CD4-positive, CD25-positive, alpha-beta regulatory T cell (primary cell): ENCODE data around the gene TSPAN4. TPM values are rescaled to one million over a fixed set of nuclear protein-coding genes. Genes with fewer than 3 reads are reported as not detected.

Source experiments
- ATAC-seq, 2 donors: fragments of 150-1000 bp; cut with Tn5 transposase; one replicate each; pipeline ENCODE4 v1.10.0; 2021; ENCODE audit warnings: low read depth in 2 of 2, moderate number of reproducible peaks in 2 of 2, moderate library complexity in 1 of 2
- DNase-seq, 3 donors: peaks; one replicate each; pipeline versions ENCODE4 v3.0.0 to v3.0.0-alpha.2; 2012 to 2022; ENCODE audit warnings: mixed read lengths in 1 of 3
- H3K27ac ChIP-seq: one replicate; pipeline ENCODE4 v1.7.0; 2013; ENCODE audit warnings: mild to moderate bottlenecking, low read length; ENCODE audit not compliant: insufficient read depth, poor library complexity, severe bottlenecking
- H3K27me3 ChIP-seq: one replicate; pipeline ENCODE4 v1.7.0; 2013; ENCODE audit warnings: low read length; ENCODE audit not compliant: control insufficient read depth, insufficient read depth
- H3K36me3 ChIP-seq: one replicate; pipeline ENCODE4 v1.7.0; 2013; ENCODE audit warnings: mild to moderate bottlenecking, low read length, moderate library complexity; ENCODE audit not compliant: control insufficient read depth, insufficient read depth
- H3K4me1 ChIP-seq: 2 replicates; pipeline ENCODE4 v1.7.0; 2013; ENCODE audit warnings: mild to moderate bottlenecking, low read length; ENCODE audit not compliant: insufficient read depth, control insufficient read depth, poor library complexity, severe bottlenecking
- H3K4me3 ChIP-seq: one replicate; pipeline ENCODE4 v1.7.0; 2013; ENCODE audit warnings: low read depth, mild to moderate bottlenecking, low read length, moderate library complexity
- H3K9me3 ChIP-seq, 2 experiments: 1 replicate in 1 of 2; 2 replicates in 1 of 2; pipeline ENCODE4 v1.7.0; 2013; ENCODE audit warnings: low read length in 2 of 2, mild to moderate bottlenecking in 1 of 2, moderate library complexity in 1 of 2; ENCODE audit not compliant: control insufficient read depth in 2 of 2
- H3K27ac Mint-ChIP-seq, 3 donors: one replicate each; pipeline ENCODE4 v1.8.0; 2020 to 2022; ENCODE audit warnings: mild to moderate bottlenecking in 3 of 3, mixed read lengths in 3 of 3, moderate library complexity in 2 of 3
- H3K27me3 Mint-ChIP-seq: one replicate; pipeline ENCODE4 v1.8.0; 2022; ENCODE audit warnings: mild to moderate bottlenecking, mixed read lengths
- H3K36me3 Mint-ChIP-seq: one replicate; pipeline ENCODE4 v1.8.0; 2020; ENCODE audit warnings: mixed read lengths
- H3K4me1 Mint-ChIP-seq, 4 donors: one replicate each; pipeline ENCODE4 v1.8.0; 2020 to 2022; ENCODE audit warnings: mixed read lengths in 4 of 4, mild to moderate bottlenecking in 1 of 4
- H3K4me3 Mint-ChIP-seq, 4 donors: one replicate each; pipeline ENCODE4 v1.8.0; 2020 to 2022; ENCODE audit warnings: mild to moderate bottlenecking in 4 of 4, mixed read lengths in 4 of 4, moderate library complexity in 3 of 4
- H3K9me3 Mint-ChIP-seq, 7 donors: one replicate each; pipeline ENCODE4 v1.8.0; 2020 to 2022; ENCODE audit warnings: mixed read lengths in 7 of 7, mild to moderate bottlenecking in 3 of 7, moderate library complexity in 2 of 7
- polyA plus RNA-seq, 4 donors: library from polyadenylated mRNA; unstranded; fragments of 300-500 nt; fragmentation: Illumina TruSeq; gene quantifications; one replicate each; pipeline ENCODE4 v1.2.3, GENCODE V29; 2021
- total RNA-seq: library from RNA; stranded (reverse); gene quantifications from one replicate; pipeline ENCODE4 v1.2.3, GENCODE V29; 2022

Gene TSPAN4
- total and polyA plus RNA-seq, 5 donors from 2014 or later = 1.2 to 2.2 (median 1.6) TPM

- no peaks in the 10 kb centered on the region for H3K36me3 Mint-ChIP-seq
- H3K4me1 Mint-ChIP-seq = peaks cover 0 to 17% (median 3%) of the 10 kb centered on the region in 4 donors
- Histone ChIP-seq H3K4me1 (peaks cover 38% of the 10 kb centered on the region), H3K9me3 (no peaks in the 10 kb centered on the region), H3K27me3 (no peaks in the 10 kb centered on the region), H3K27ac (peak overlapping the region; percentile 92), H3K4me3 (peak overlapping the region; percentile 70), H3K36me3 (peaks cover 8% of the 10 kb centered on the region)
- DNase-seq (no peak), ATAC-seq (no peak)
- peak overlapping the region; percentile 80 to 91 (median 87) for H3K27ac Mint-ChIP-seq
- no peaks in the 10 kb centered on the region for H3K9me3 Mint-ChIP-seq
- H3K4me3 Mint-ChIP-seq = peak overlapping the region; percentile 90 to 99 (median 96)
- H3K27me3 Mint-ChIP-seq = no peaks in the 10 kb centered on the region
Measured at GRCh38 chr11:796565-797295, 45.9 kb upstream of the TSPAN4 start.

GRCh38 chr11:797296-798092 lies 45.2 kb upstream of the TSPAN4 start:
- Histone ChIP-seq H3K27me3 (no peaks in the 10 kb centered on the region), H3K9me3 (no peaks in the 10 kb centered on the region), H3K27ac (peak overlapping the region; percentile 92), H3K36me3 (peaks cover 8% of the 10 kb centered on the region), H3K4me1 (peaks cover 38% of the 10 kb centered on the region), H3K4me3 (peak overlapping the region; percentile 55)
- peaks cover 0 to 17% (median 3%) of the 10 kb centered on the region in 4 donors for H3K4me1 Mint-ChIP-seq
- H3K36me3 Mint-ChIP-seq = no peaks in the 10 kb centered on the region
- peak overlapping the region; percentile 80 to 91 (median 87) for H3K27ac Mint-ChIP-seq
- H3K4me3 Mint-ChIP-seq = peak overlapping the region; percentile 90 to 99 (median 96)
- ATAC-seq = peak; percentile 46 to 52
- no peaks in the 10 kb centered on the region for H3K9me3 Mint-ChIP-seq
- peak; percentile 69 to 84 (median 75) for DNase-seq
- no peaks in the 10 kb centered on the region for H3K27me3 Mint-ChIP-seq

GRCh38 chr11:798093-798713 lies 44.4 kb upstream of the TSPAN4 start, which contains the start of gene SLC25A22:
Gene SLC25A22, minus strand, starts transcription at chr11:798281. Its CDS starts 3,275 bp downstream, at chr11:795006.
- no peaks in the 10 kb centered on the region for H3K27me3 ChIP-seq
- H3K4me3 Mint-ChIP-seq = peak within 1 kb of the TSS; percentile 90 to 99 (median 96)
- peak; percentile 76 to 86 (median 86) for DNase-seq
- no peaks in the 10 kb centered on the region for H3K36me3 Mint-ChIP-seq
- H3K4me1 ChIP-seq = peaks cover 41% of the 10 kb centered on the region
- peak within 1 kb of the TSS; percentile 55 for H3K4me3 ChIP-seq
- H3K27ac ChIP-seq = peak within 1 kb of the TSS; percentile 92
- H3K9me3 ChIP-seq = no peaks in the 10 kb centered on the region
- H3K4me1 Mint-ChIP-seq = peaks cover 0 to 19% (median 3%) of the 10 kb centered on the region in 4 donors
- H3K27ac Mint-ChIP-seq = peak within 1 kb of the TSS; percentile 80 to 91 (median 87)
- no peaks in the 10 kb centered on the region for H3K27me3 Mint-ChIP-seq
- ATAC-seq = peak; percentile 72 to 77
- peaks cover 8% of the 10 kb centered on the region for H3K36me3 ChIP-seq
- H3K9me3 Mint-ChIP-seq = no peaks in the 10 kb centered on the region

- H3K36me3 ChIP-seq = no peaks in the 10 kb centered on the region
- peaks cover 0 to 27% (median 3%) of the 10 kb centered on the region in 4 donors for H3K4me1 Mint-ChIP-seq
- H3K27me3 Mint-ChIP-seq = no peaks in the 10 kb centered on the region
- no peaks in the 10 kb centered on the region for H3K9me3 Mint-ChIP-seq
- H3K27me3 ChIP-seq = no peaks in the 10 kb centered on the region
- DNase-seq = no peak
- H3K27ac Mint-ChIP-seq = no peak overlapping the region
- no peak overlapping the region for H3K4me3 ChIP-seq
- no peak for ATAC-seq
- H3K4me1 ChIP-seq = peaks cover 54% of the 10 kb centered on the region
- no peaks in the 10 kb centered on the region for H3K9me3 ChIP-seq
- H3K4me3 Mint-ChIP-seq = no peak overlapping the region
- no peak overlapping the region for H3K27ac ChIP-seq
- no peaks in the 10 kb centered on the region for H3K36me3 Mint-ChIP-seq
Measured at GRCh38 chr11:799641-800316, 42.9 kb upstream of the TSPAN4 start.

GRCh38 chr11:800473-800872 lies 42.2 kb upstream of the TSPAN4 start:
- H3K27ac Mint-ChIP-seq = no peak overlapping the region
- H3K27me3 ChIP-seq = no peaks in the 10 kb centered on the region
- no peaks in the 10 kb centered on the region for H3K27me3 Mint-ChIP-seq
- H3K4me3 Mint-ChIP-seq = no peak overlapping the region
- DNase-seq (no peak), ATAC-seq (no peak)
- no peak overlapping the region for H3K4me3 ChIP-seq
- H3K9me3 Mint-ChIP-seq = no peaks in the 10 kb centered on the region
- no peaks in the 10 kb centered on the region for H3K36me3 Mint-ChIP-seq
- no peaks in the 10 kb centered on the region for H3K36me3 ChIP-seq
- no peak overlapping the region for H3K27ac ChIP-seq
- H3K4me1 Mint-ChIP-seq = peaks cover 0 to 28% (median 3%) of the 10 kb centered on the region in 4 donors
- H3K9me3 ChIP-seq = no peaks in the 10 kb centered on the region
- peaks cover 54% of the 10 kb centered on the region for H3K4me1 ChIP-seq

GRCh38 chr11:801097-801780 lies 41.4 kb upstream of the TSPAN4 start:
- Histone ChIP-seq H3K9me3 (no peaks in the 10 kb centered on the region), H3K27ac (no peak overlapping the region), H3K4me1 (peaks cover 50% of the 10 kb centered on the region), H3K27me3 (no peaks in the 10 kb centered on the region), H3K4me3 (no peak overlapping the region), H3K36me3 (no peaks in the 10 kb centered on the region)
- H3K4me3 Mint-ChIP-seq = no peak overlapping the region
- no peak for ATAC-seq
- no peak overlapping the region for H3K27ac Mint-ChIP-seq
- no peaks in the 10 kb centered on the region for H3K36me3 Mint-ChIP-seq
- H3K4me1 Mint-ChIP-seq = peaks cover 0 to 26% (median 3%) of the 10 kb centered on the region in 4 donors
- H3K9me3 Mint-ChIP-seq = no peaks in the 10 kb centered on the region
- no peaks in the 10 kb centered on the region for H3K27me3 Mint-ChIP-seq
- no peak for DNase-seq
